ENCODE data around the gene LYSMD1. TPM values are rescaled to one million over a fixed set of nuclear protein-coding genes. Genes with fewer than 3 reads are reported as not detected.

The LYSMD1 gene
- total and polyA plus RNA-seq, 2 of the 4 experiments (the other 2 are of a cell fraction), result 5.9 to 10.4 TPM

GRCh38 chr1:151164732-151165280 lies 896 bp downstream of the LYSMD1 start:
- Histone ChIP-seq H3K18ac (ENCODE audit: low read depth, low read length) (no peak overlapping the region), H2AK9ac (replicated peaks; ENCODE audit: low read depth, low read length, poor library complexity) (peak overlapping the region; percentile 53), H2BK20ac (ENCODE audit: low read depth, low read length) (no peak overlapping the region), H4K91ac (ENCODE audit: insufficient read depth, low read depth, low read length) (peak overlapping the region; percentile 35; the same call in 1 of the 2 replicates), H3K23ac (ENCODE audit: low read depth, low read length) (peak overlapping the region; percentile 62), H2BK15ac (ENCODE audit: low read depth, low read length) (peak overlapping the region; percentile 34; the same call in 1 of the 3 replicates), H3K4ac (ENCODE audit: low read depth, low read length) (peak overlapping the region; percentile 98), H3K4me2 (ENCODE audit: low read depth, low read length) (peak overlapping the region; percentile 84), H4K20me1 (ENCODE audit: insufficient read depth, low read length) (no peaks in the 10 kb centered on the region), H3K27ac (ENCODE audit: insufficient read depth, low read length) (peak overlapping the region; percentile 78), H3K27me3 (ENCODE audit: control insufficient read depth, insufficient read depth, low read length) (no peaks in the 10 kb centered on the region), H2AFZ (replicated peaks; ENCODE audit: low read length, poor library complexity) (peak overlapping the region; percentile 94), H3K4me1 (ENCODE audit: control insufficient read depth, insufficient read depth, low read length) (peaks cover 4% of the 10 kb centered on the region), H2AK5ac (ENCODE audit: low read depth, low read length) (peak overlapping the region; percentile 62; the same call in 1 of the 2 replicates), H3K14ac (replicated peaks; ENCODE audit: low read depth, low read length) (peak overlapping the region; percentile 99), H3K36me3 (ENCODE audit: control insufficient read depth, insufficient read depth, low read length) (peaks cover 25% of the 10 kb centered on the region), H2BK120ac (ENCODE audit: low read depth, low read length) (0 out of 2 replicates have a peak overlapping the region, but pooled peaks have one; percentile 16), H3K4me3 (ENCODE audit: insufficient read depth, low read depth, low read length) (peak overlapping the region; percentile 65), H3K9ac (ENCODE audit: low read depth, low read length) (peak overlapping the region; percentile 89), H3K56ac (ENCODE audit: extremely low read depth, insufficient read depth, low read length) (peak overlapping the region; percentile 84), H4K8ac (ENCODE audit: low read depth in 2 of 2, low read length in 2 of 2) (peak overlapping the region; percentile 79 to 99), H4K5ac (ENCODE audit: low read depth, low read length) (peak overlapping the region; percentile 52), H3K9me3 (ENCODE audit: control insufficient read depth, insufficient read depth, low read length) (no peaks in the 10 kb centered on the region), H3K9me1 (ENCODE audit: insufficient read depth, low read length) (no peaks in the 10 kb centered on the region), H2BK5ac (ENCODE audit: low read depth, low read length, poor library complexity, severe bottlenecking) (peak overlapping the region; percentile 80), H3K79me1 (ENCODE audit: low read depth in 1 of 2, low read length in 2 of 2) (peaks cover 11 to 43% of the 10 kb centered on the region in 2 experiments)
- DNase-seq (peak; percentile 9), ATAC-seq (ENCODE audit: low read depth) (0 out of 2 replicates have a peak, but pooled peaks have one; percentile 1)
- intact Hi-C loops (cut with micrococcal nuclease), result no loop called here
- TF ChIP-seq MAFK (IDR thresholded peaks at IDR 0.05; ENCODE audit: low read depth, low read length) (no peak), CEBPB (IDR thresholded peaks at IDR 0.05; ENCODE audit: low read depth, low read length) (peak; percentile 78)
- in situ Hi-C loops (cut with MboI; ENCODE audit: low sequenced_read_pairs), result no loop called here
- CTCF ChIA-PET, result no interaction called here
- POLR2A ChIA-PET (ENCODE audit: unreplicated experiment), result no interaction called here
- dilution Hi-C loops (cut with HindIII; ENCODE audit: low sequenced_read_pairs, unreplicated experiment), result no loop called here
- 0% methylated on average over 3 of the region's 11 CpGs; no CpG with 5 or more reads in 1 of the 2 experiments for WGBS, 2 experiments (ENCODE audit: extremely low coverage in 2 of 2, insufficient read length in 1 of 2)
- no TSS peak for BruUV-seq (replicated peaks)

All from IMR-90 (cell line).